Measurements from ENCODE around the gene NEK9.
A peak's percentile ranks its signal among the peaks of the same experiment; 100 is the strongest.

NEK9 gene

DNA sequence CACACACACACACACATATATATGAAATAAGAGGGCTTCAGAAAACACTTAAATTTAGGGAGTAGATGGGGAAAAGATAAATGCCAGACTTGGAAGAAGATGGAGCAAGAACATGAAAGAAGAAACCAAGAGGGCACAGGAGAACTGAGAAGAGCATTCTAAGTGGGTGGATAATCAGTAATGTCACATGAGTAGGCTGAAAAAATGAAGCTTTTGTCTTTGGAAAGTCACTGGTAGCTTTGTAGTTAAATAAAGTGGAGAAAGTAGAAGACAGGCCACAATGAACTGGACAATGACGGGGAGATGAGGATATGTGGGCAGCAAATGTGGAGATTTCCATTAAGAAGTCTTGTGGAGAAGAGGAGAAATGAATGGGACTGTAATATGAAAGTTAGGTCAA is 59.6 kb downstream of the NEK9 start:
- no peak for DNase-seq (ENCODE audit: low read depth)

DNA sequence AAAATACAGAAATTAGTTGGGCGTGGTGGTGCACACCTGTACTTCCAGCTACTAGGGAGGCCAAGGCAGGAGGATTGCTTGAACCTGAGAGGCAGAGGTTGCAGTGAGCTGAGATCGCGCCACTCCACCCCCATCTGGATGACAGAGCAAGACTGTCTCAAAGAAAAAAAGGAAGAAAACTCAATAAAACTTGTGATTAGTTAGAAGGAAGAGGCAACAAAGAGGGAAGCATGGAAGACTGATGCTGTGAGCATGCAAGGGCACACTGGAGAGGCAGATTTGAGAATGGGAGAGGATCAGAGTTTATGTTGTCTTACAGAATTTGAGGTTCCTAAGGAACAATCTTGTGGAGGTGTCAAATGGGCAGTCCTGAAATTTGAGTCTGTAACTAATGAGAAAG is 60.2 kb downstream of the NEK9 start:
- no peak for DNase-seq (ENCODE audit: low read depth)

DNA sequence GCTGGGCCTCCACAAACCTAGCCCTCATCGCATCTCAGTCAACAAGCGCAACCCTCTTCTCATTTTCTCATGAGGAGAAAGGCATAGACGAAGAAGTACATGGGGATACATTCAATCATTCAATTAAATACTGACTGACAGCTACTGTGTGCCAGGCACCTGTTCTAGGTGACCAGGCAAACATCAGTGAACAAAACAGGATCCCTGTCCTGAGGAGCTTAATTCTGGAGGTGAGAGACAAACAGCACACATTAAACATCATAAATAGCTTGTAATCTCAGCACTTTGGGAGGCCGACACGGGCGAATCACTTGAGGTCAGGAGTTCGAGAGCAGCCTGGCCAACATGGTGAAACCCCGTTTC is 62.7 kb downstream of the NEK9 start:
- DNase-seq (ENCODE audit: low read depth), result no peak

DNA sequence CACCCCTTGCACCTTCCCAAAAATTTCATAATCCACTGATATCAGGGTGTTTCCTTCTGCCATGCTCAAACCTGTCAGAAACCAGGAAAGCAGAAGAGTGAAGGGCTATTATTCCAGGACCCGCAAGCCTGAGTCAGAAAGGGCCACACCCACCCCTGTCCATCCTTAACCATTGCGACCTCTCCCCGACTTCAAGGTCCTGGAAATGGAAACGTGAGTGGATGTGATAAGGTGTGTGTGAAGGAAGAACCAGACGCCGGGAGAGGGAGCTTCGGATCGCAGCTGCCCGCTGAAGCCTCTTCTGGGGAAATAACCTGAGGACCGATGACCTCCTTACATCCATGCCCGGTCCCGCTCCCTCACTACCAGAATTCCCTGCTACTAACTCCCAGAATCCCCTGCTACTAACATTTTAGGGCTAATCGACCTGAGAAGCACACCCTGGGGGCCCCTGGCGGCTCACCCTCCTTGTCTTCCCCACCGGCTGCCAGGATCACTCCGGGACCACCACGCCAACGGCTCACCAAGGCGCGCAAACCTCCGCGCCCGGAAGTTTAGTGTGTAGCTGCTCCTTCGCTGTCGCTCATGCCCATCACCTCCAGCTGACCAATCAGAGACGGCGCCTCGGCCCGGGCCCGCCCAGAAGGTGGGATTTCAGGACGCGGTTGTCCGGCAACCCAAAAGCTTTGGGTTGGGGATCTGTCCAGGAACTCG is 63.2 kb downstream of the NEK9 start, which contains the start of gene ACYP1:
Gene ACYP1, minus strand, starts transcription at position 534 of the 714 bp plus-strand sequence. Its CDS starts 471 bp downstream, at position 63.
- DNase-seq (ENCODE audit: low read depth), result peak; percentile 73

DNA sequence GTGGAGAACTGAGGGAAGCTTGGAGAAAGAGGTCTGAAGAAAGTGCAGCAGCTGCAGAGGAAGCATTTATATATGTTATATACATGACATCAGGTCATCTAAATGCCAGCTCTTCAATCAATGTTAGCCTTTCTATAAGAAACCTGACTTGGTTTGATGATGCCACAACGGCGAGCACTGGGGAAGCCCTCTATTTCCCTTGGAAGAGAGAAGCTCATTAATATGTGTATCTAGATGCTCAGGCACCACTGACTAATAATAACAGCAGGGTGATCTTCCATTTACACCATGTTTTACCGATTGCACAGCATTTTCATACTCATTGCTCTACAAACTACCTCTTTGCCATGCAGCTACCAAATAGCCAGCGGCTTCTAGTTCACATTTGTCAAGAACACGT is 63.8 kb downstream of the NEK9 start:
- DNase-seq (ENCODE audit: low read depth), result no peak

DNA sequence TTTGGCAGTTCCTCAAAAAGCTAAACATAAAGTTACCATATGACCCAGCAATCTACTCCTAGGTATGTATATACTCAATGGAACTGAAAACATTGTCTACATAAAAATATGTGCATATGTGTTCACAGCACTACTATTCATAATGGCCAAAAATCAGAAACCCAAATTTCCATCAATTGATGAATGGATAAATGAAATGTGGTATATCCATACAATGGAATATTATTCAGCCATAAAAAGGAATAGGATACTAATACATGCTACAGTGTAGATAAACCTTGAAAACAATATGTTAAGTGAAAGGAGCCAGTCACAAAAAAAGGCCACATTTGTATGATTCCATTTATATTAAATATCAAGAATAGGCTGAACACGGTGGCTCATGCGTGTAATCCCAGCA is 66.4 kb downstream of the NEK9 start:
- no peak for DNase-seq (ENCODE audit: low read depth)

DNA sequence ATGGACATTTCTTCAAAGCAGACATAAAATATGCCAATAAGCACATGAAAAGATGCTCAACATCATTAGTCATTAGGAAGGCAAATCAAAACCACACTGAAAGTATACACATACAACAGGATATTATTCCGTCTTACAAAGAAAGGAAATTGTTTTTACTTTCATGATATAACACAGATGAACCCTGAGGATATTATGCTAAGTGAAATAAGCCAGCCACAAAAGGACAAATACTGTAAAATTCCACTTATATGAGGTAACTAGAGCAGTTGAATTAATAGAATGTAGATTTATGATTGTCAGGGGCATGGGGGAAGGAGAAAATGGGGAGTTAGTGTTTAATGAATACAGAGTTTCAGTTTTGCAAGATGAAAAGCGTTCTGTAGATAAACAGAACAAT is 67.2 kb downstream of the NEK9 start:
- DNase-seq (ENCODE audit: low read depth), result no peak

DNA sequence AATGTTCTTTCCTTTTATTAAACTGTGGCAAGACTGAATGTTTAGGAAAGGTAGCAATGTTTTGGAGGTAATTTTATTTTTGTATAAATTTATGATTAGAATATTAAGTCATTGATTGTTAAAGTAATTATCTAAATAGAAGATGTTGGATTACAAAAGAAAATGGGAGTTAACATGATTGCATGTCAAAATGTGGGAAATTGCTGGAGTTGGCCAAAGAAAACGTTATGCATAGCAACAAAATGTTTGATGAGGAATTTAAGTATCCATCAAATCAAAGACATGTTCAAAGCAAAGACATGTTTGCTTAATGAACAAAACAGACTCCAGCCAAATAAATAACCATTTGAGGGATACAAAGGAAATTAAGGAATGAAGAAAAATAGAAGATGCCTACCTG is 72.4 kb downstream of the NEK9 start:
- DNase-seq (ENCODE audit: low read depth), result no peak

DNA sequence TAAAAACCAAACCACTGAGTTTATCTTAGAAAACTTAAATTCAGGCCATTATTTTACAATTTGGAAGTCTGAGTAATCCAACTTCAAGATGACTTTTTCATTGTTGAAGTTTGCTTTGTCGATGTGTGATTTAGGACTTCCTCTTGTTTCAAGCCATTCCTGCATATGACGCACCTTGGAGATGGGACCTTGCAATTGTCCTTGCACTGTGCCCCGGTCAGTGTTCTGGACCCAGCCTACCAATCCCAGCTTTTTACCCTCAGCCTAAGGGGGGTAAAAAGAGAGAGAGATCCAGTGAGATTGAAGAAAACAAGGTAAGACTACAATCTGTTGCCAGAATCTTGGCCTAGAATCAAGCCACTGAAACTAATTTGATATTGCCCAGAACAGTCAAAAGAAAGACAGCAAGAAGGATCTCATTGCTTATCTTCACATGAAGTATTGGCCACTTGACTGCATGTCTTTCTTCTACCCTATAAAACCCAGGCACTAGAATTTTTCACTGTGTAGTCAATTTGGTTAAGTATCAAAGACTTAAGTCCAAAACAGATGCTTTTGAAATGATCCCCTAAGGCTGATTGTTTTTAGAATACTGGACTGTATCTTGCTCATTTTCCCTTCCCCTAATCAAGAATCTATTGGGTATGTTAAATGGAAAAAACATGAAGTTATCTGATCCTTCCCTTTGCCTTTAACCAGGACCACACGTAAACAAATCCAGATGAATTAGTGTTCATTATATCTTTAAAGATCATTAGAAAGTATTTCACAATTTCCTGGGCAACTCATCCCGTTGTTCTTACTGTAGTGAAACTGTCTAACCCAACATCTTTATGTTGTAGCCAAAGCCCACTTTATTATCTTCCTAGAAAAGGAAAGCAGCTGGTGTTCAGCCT is 73.2 kb downstream of the NEK9 start:
- DNase-seq (ENCODE audit: low read depth), result no peak

DNA sequence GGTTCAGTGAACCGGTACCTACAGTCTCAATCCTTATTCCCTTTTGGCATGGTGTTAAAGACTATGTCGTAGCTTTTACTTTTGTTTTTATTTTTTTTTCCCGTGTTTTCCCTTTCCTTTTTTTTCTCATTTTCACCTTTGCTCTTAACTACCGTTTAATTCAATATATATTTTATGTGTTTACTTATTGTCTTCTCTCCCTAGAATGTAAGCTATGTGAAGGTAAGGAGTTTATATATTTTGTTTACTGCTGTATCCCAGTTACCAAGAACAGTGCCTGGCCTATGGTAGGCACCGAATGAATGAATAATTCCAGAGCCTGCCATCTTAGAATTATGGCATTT is 75.3 kb downstream of the NEK9 start:
- no peak for DNase-seq (ENCODE audit: low read depth)

DNA sequence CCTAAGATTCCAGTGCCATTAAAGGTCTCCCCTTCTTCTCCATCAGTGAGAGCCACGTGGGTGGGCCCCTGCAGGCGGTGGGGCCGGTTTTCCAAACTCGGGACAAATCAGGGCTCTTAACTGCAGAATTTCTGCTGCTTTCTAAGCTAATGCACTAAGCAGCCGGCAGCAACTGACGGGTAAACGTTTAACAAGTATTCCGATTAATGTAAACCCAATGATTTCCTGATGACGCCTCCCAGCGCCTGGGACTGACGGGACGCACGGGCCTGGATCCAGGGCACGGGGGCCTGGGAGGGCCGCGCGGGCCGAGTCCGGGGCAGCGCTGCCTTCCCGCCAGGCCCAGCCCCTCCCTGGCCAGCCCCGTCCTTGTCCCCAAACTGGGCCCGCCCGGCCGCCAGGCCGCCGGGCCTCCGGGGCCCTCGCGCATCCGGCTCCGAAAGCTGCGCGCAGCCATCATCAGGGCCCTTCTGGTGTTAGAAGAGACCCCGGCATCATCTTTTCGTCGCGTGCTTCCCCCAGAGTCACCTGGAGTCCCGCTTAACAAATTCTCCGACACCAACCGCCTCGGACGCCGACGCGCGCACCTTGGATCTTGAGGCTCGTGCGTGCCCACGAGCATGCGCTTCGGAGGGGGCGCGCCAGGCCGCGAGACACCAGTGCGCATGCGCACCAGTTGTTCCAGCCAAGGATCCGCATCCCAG is 75.8 kb downstream of the NEK9 start, which contains the start of gene MLH3:
Gene MLH3, minus strand, starts transcription at position 616 of the 704 bp plus-strand sequence. CDS start 1,812 bp downstream, outside the sequence.
- DNase-seq (ENCODE audit: low read depth), result peak; percentile 22

DNA sequence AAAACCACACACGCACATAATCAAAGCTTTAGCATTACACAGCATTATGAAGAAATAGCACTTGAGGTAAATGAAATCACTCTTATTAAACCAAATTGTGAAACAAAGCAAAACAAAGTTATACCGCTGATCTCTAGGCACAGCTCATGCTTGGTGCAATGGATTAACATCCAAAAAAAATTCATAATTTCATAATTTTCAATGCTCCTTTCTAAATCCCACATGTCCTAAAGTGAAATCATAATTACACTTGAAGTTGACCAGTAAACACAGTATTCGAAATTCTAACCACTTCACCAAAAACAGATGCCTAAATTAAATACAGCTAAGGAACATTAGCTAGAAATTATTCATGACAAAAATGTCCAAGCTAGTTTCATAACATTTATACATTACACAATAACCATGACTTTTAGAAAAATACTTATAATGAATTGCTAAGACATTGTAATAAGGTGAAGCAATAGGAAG is 77.1 kb downstream of the NEK9 start:
- DNase-seq (ENCODE audit: low read depth), result no peak

DNA sequence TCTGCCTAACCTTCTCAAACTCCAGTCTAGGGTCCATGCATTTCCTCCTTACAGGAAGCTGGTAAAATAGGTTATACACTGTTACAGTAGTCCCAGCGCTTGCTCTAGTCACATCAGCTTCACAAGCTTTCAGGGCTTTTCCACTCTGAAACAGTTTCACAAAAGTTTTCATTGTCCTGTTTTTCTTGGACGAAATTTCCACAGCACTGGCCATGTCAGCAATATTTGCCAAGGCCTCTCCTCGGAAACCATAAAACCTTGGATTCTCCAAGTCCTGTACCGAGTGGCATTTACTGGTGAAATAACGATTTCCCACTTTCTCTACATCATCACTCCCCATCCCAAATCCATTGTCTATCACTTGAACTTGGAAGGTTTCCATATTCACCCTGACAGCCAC is 77.7 kb downstream of the NEK9 start:
- no peak for DNase-seq (ENCODE audit: low read depth)

DNA sequence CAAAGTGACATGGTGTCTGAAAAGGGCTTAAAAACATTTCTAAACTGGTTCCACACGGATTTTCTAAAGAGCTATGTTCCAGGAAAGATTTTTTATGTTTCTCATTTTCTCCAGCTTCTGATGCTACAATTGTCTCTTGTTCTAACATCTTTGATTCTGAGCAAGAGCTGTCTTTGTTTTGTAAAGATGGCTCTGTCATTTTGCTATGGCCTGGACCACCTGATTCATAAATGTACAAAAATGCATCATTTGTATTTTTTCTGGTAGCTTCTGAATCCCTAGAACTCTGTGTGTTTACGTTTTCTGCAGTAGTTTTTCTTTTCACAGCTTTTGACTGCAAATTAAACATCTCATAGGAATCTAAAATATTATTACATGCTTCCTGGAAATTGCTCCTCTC is 78.7 kb downstream of the NEK9 start:
- no peak for DNase-seq (ENCODE audit: low read depth)

DNA sequence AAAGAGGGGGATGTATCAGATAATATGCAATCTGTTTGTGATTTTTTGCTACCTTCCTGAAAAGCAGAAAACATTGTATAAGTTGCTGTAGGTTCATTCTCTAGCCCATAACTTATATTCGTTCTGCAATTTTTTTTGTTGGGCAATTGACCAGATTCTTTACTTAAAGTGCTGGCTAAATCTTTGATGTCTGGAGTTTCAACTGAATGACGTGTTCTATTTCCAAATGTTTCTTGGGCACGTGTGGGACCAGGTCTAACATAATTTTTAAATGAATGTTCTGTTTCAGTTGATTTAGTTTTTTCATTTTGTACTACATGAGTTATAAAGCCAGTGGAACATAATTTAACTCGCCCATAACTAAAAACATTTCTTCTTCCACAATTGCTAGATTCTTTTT is 79.3 kb downstream of the NEK9 start:
- DNase-seq (ENCODE audit: low read depth), result no peak

DNA sequence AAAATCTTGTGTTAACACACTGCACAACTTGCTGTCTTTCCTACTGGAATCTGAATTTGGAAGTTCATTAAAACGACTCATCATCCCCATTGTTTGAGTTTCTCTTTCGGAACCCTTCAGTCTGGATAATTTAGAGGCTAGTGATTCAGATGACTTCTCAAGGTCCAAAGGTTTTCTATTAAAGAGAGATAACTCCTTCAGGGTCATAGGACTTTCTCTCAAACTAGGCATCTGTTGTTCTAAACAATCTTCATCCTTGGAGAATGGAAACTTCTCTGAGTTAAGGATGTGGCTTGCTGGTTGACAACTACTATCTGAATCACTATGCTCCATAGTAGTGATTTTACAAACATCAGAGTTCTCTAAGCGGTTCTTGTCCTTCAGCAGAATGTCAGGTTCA is 79.9 kb downstream of the NEK9 start:
- DNase-seq (ENCODE audit: low read depth), result no peak

DNA sequence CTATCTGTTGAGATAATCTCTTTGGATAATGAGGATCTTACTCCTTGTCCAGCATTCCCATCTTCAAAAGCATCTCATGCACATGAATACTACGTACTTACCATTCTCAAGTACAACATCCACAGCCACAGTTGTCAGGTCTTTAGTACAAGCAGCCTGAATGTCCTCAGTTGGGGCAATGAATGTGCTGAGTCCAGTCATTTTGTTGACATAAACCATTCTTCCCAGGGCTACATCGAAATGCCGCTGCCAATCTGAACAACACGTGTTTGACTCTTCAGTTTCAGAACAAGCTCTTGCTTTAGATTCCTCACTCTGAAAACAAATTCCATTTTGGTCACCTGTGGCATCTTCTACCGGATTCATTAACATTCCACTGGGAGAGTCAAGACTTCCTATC is 80.6 kb downstream of the NEK9 start:
- DNase-seq (ENCODE audit: low read depth), result no peak

DNA sequence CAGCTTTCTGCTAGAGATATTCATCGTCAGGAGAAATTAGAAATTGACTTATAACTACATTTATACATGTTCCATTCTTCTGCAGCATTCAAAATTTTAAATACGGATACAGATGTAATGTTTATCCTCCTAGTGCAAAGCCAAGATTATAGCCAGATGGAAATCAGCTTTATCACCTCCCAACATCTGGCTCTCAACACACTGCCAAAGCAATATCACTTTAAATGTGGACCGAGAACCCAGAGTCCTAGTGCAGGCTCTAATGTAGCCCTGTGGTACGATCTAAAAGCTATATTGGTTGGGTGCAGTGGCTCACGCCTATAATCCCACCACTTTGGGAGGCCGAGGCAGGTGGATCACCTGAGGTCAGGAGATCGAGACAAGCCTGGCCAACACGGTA is 82.1 kb downstream of the NEK9 start:
- DNase-seq (ENCODE audit: low read depth), result no peak

DNA sequence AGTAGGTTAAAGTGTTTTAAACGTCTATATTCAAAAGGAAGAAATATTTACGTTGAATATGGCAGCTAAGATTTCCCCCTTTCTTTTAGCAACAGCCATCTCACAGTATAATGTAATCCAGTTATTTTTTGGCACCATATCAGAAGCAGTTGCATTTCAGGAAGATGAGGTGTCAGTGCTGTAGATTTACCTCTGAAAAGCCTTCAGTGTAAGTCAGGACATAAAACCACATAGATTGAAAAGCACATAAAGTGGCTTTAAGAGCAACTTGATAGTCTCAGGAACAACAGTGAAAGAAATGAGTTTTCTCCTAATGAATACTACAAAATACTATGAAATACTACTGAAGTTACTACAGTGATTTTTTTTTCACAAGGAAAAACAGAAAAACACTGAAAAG is 82.5 kb downstream of the NEK9 start:
- no peak for DNase-seq (ENCODE audit: low read depth)

DNA sequence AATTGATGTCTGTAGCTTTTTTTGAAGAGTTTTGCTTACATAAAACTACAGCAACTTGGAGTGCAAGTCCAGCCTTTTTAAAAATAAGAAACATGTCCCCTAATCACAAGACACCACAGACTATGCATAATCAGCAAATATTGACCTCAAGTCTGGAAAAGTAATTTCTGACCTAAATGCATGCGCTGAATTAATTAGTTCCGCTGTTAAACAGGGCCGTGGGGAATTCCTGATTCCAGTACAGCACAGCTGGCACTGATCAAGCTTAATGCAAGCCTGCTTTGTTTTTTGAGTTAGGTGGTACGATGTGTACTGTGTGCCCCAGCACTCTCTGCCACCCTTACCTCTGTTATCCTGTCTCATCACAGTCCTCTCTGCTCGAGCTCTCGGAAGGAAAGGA is 84.8 kb downstream of the NEK9 start:
- DNase-seq (ENCODE audit: low read depth), result no peak

DNA sequence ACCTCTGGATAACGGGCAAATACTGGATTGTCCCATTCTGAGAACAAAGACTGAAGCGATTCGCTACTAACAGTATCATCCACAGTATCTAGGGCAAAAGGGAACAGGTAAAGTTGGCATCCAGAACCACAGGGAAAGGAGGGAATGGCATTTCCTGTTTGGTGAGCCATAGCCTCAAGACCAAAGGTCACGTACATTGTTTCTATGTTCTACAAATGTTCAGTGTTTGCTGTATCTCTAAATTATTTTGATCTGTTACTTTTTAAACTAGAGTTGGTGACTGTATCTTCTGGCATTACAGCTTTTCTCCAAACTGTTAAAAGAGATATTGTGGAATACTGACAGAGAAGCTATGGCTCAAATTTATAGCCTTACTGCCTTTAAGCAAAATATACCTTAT is 85.2 kb downstream of the NEK9 start:
- no peak for DNase-seq (ENCODE audit: low read depth)

DNA sequence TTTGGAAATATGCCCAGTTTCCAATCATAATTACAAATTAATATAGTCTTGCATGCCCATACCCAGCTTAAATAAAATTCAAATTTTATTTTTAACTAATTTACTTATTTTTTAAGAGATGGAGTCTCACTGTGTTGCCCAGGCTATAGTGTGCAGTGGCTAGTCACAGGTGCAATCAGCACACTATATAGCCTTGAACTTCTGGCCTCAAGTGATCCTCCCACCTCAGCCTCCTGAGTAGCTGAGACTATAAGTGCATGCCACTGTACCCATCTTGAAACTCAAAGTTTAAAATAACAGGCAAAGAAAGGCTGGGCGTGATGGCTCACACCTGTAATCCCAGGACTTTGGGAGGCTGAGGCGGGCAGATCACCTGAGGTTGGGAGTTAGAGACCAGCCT is 85.9 kb downstream of the NEK9 start:
- DNase-seq (ENCODE audit: low read depth), result no peak

DNA sequence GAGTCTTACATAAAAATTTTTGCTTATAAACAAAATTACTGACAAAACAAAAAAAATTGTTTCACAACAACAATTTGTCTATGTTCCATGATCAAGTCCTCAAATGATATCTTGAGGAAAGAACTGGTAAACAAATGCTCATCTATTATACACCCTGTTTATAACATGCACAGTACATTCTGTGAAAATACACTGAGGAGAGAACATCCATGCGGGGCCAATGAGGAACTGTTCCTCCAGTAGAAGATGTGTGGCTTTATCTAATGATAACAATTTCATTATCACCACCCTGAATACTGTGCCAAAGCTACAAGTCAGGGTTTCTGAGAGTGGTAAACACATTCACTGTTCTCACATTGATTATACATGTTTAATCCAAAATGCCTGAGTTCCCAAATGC is 86.3 kb downstream of the NEK9 start:
- DNase-seq (ENCODE audit: low read depth), result no peak

All from HS-27A (cell line).